A549 (cell line): ENCODE measurements around the gene CCS. TPM values are rescaled to one million over a fixed set of nuclear protein-coding genes. Genes with fewer than 3 reads are reported as not detected.

Experiments used
- ATAC-seq, 2 experiments: fragments of 200-7000 bp in 1 of 2; fragments of >200 bp in 1 of 2; cut with Nextera tagmentation in 1 of 2; cut with Tn5 transposase in 1 of 2; 3 replicates each; pipeline versions ENCODE4 v1.8.0 to v1.9.1; 2018 to 2020; ENCODE audit warnings: mild to moderate bottlenecking in 1 of 2, moderate library complexity in 1 of 2
- CTCF ChIA-PET: fragments of 300-600 bp; sonication (Branson Sonifier 250); formaldehyde crosslinking; extraction: SDS; loops from one replicate; lab custom pipeline; 2021; ENCODE audit warnings: antibody characterized with exemption, inconsistent platforms; lab: Yijun Ruan, JAX
- POLR2A ChIA-PET: fragments of 350-600 bp; formaldehyde crosslinking; extraction: SDS; loops from one replicate; lab custom pipeline; 2021; ENCODE audit warnings: antibody characterized with exemption, inconsistent platforms; lab: Yijun Ruan, JAX
- DNase-seq, 2 experiments: peaks; one replicate each; pipeline versions ENCODE4 v3.0.0 to v3.0.0-alpha.2; 2011 to 2016; ENCODE audit warnings: low read depth in 1 of 2, low spot score in 1 of 2
- FAIRE-seq: peaks from 2 replicates; lab custom pipeline; 2011; peaks lifted over from hg19 to GRCh38; lab: Jason Lieb, UNC
- H3K27ac ChIP-seq, 2 experiments: fragments of >200 bp; sonication (Bioruptor Twin); formaldehyde crosslinking; 3 replicates each; pipeline ENCODE4 v1.5.1; 2016 to 2017
- H3K4me1 ChIP-seq: fragments of >200 bp; sonication (Bioruptor Twin); formaldehyde crosslinking; 3 replicates; pipeline ENCODE4 v1.6.1; 2016
- H3K4me2 ChIP-seq: fragments of >200 bp; sonication (Bioruptor Twin); formaldehyde crosslinking; 3 replicates; pipeline ENCODE4 v1.6.1; 2016
- H3K4me3 ChIP-seq: fragments of >200 bp; sonication (Bioruptor Twin); formaldehyde crosslinking; 3 replicates; pipeline ENCODE4 v1.5.1; 2016
- H3K9me3 ChIP-seq: fragments of >200 bp; sonication (Bioruptor Twin); formaldehyde crosslinking; 3 replicates; pipeline ENCODE4 v1.6.1; 2016
- CBX8 ChIP-seq: fragments of 200-600 bp; sonication (generic); IDR thresholded peaks from 2 replicates; pipeline ENCODE4 v1.6.1; 2016
- CHD2 ChIP-seq: fragments of 150-350 bp; IDR thresholded peaks from 2 replicates; pipeline ENCODE4 v1.6.1; 2014; ENCODE audit warnings: low read length; ENCODE audit not compliant: partially characterized antibody
- CHD4 ChIP-seq: fragments of 200-600 bp; sonication (generic); IDR thresholded peaks from 2 replicates; pipeline ENCODE4 v1.6.1; 2016; ENCODE audit warnings: antibody characterized with exemption, mild to moderate bottlenecking, borderline replicate concordance
- ESRRA ChIP-seq: fragments of 150-350 bp; IDR thresholded peaks from 2 replicates; pipeline ENCODE4 v1.6.1; 2014; ENCODE audit warnings: mild to moderate bottlenecking, low read length, borderline replicate concordance
- HOXA7 ChIP-seq: fragments of 250-450 bp; sonication (Bioruptor Pico); IDR thresholded peaks from 2 replicates; pipeline ENCODE4 v1.5.0; 2020; ENCODE audit warnings: mild to moderate bottlenecking, moderate library complexity
- HOXB5 ChIP-seq: fragments of 250-450 bp; sonication (Bioruptor Pico); IDR thresholded peaks from 2 replicates; pipeline ENCODE4 v1.5.0; 2020; ENCODE audit warnings: mild to moderate bottlenecking, moderate library complexity
- JUN ChIP-seq, 2 experiments: fragments of >200 bp; sonication (Bioruptor Twin); formaldehyde crosslinking; IDR thresholded peaks; 2 replicates in 1 of 2; 3 replicates in 1 of 2; pipeline ENCODE4 v1.6.1; 2016 to 2017
- KDM5A ChIP-seq: fragments of 200-600 bp; sonication (generic); IDR thresholded peaks from 2 replicates; pipeline ENCODE4 v1.6.1; 2016; ENCODE audit warnings: antibody characterized with exemption, mild to moderate bottlenecking
- MAFK ChIP-seq: fragments of 450-650 bp; IDR thresholded peaks from 2 replicates; pipeline ENCODE4 v1.6.1; 2014; ENCODE audit not compliant: partially characterized antibody
- MAZ ChIP-seq: fragments of 150-350 bp; IDR thresholded peaks from 2 replicates; pipeline ENCODE4 v1.6.1; 2014; ENCODE audit warnings: antibody characterized with exemption, low read depth, low read length, borderline replicate concordance
- MYC ChIP-seq: IDR thresholded peaks from 2 replicates; pipeline ENCODE4 v1.6.1; 2012; ENCODE audit warnings: mild to moderate bottlenecking, inconsistent platforms, low read length, improper control_type of control experiment, borderline replicate concordance
- PHF8 ChIP-seq: fragments of 200-600 bp; sonication (generic); IDR thresholded peaks from 2 replicates; pipeline ENCODE4 v1.6.1; 2016; ENCODE audit warnings: low read depth, mild to moderate bottlenecking, antibody characterized with exemption, moderate library complexity, borderline replicate concordance
- POLR2A ChIP-seq: IDR thresholded peaks from 2 replicates; pipeline ENCODE4 v1.6.1; 2012; ENCODE audit warnings: mild to moderate bottlenecking, low read length
- RAD21 ChIP-seq, 2 experiments: fragments of >200 bp in 1 of 2; sonication (Bioruptor Twin) in 1 of 2; formaldehyde crosslinking in 1 of 2; IDR thresholded peaks in 1 of 2; conservative IDR thresholded peaks in 1 of 2; 2 replicates in 1 of 2; 3 replicates in 1 of 2; pipeline ENCODE4 v1.6.1; 2012 to 2018; ENCODE audit warnings: inconsistent platforms in 1 of 2
- RFX5 ChIP-seq: fragments of 450-650 bp; IDR thresholded peaks from 2 replicates; pipeline ENCODE4 v1.7.1; 2014; ENCODE audit warnings: antibody characterized with exemption, mild to moderate bottlenecking, moderate library complexity
- RNF2 ChIP-seq: fragments of 200-600 bp; sonication (generic); IDR thresholded peaks from 2 replicates; pipeline ENCODE4 v1.6.1; 2016; ENCODE audit warnings: low read depth, mild to moderate bottlenecking, antibody characterized with exemption, moderate library complexity, borderline replicate concordance
- ZSCAN20 ChIP-seq: fragments of 250-450 bp; sonication (Bioruptor Pico); IDR thresholded peaks from 2 replicates; pipeline ENCODE4 v1.8.0; 2022; ENCODE audit warnings: mild to moderate bottlenecking, moderate library complexity
- WGBS: methylation state at CpG from one replicate; pipeline ENCODE4 v1.1.6; 2017; ENCODE audit errors: missing lambda C conversion rate; 5-methylcytosine and 5-hydroxymethylcytosine counted together
- polyA plus RNA-seq, 4 experiments: library from polyadenylated mRNA; depleted of rRNA in 3 of 4; stranded (reverse); fragments of >200 nt; fragmentation: RNase III in 1 of 4; extraction: RNeasy Plus Mini Kit Qiagen cat#74134 plus additional on column Dnase treatment in 1 of 4; gene quantifications; 2 replicates in 3 of 4; 3 replicates in 1 of 4; pipeline ENCODE4 v1.2.3, GENCODE V29; 2011 to 2017
- TF ChIP-seq, protein P1 (sequence below): fragments of >200 bp; sonication (Bioruptor Twin); formaldehyde crosslinking; IDR thresholded peaks from 3 replicates; pipeline ENCODE4 v1.5.1; 2016
- TF ChIP-seq, protein P2 (sequence below): fragments of >200 bp; sonication (Bioruptor Twin); formaldehyde crosslinking; IDR thresholded peaks from 3 replicates; pipeline ENCODE4 v1.6.1; 2016
- TF ChIP-seq, protein P3 (sequence below): fragments of 250-450 bp; sonication (Bioruptor Pico); IDR thresholded peaks from 2 replicates; pipeline ENCODE4 v1.5.0; 2020; ENCODE audit warnings: low read depth, mild to moderate bottlenecking, moderate library complexity

The CCS gene
- polyA plus RNA-seq, 2 of the 4 experiments (the other 2 are of a cell fraction), result 18.3 to 46.5 TPM

DNA sequence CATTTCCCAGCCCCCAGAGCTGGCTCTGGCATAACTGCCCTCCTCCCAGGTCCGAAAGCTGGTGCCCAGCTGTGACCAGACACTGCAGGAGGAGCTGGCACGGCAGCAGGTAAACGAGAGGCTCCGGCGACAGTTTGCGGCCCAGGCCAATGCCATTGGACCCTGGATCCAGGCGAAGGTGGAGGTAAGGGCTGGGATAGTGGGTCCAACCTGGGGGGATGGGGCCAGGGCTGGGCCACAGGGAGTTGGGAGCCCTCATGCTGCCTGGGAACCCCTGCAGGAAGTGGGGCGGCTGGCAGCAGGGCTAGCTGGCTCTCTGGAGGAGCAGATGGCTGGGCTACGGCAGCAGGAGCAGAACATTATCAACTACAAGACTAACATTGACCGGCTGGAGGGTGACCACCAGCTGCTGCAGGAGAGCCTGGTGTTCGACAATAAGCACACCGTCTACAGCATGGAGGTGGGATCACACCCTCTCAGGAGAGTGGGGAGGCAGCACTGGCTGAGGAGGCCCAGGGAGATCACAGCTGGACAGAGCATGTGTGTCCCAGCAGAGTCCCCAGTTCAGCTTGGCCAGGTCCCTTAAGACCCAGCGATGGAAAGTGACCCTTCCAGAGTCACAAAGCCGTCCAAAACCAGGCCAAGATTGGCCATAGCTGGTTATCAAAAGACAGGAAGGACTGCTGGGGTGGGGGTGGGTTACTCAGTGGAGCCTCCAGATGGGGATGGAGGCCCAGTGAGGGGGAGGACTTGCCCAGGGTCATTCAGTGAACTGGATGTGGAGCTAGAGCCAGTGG, 31.6 kb upstream of the CCS start:
- TF ChIP-seq, protein P1, sequence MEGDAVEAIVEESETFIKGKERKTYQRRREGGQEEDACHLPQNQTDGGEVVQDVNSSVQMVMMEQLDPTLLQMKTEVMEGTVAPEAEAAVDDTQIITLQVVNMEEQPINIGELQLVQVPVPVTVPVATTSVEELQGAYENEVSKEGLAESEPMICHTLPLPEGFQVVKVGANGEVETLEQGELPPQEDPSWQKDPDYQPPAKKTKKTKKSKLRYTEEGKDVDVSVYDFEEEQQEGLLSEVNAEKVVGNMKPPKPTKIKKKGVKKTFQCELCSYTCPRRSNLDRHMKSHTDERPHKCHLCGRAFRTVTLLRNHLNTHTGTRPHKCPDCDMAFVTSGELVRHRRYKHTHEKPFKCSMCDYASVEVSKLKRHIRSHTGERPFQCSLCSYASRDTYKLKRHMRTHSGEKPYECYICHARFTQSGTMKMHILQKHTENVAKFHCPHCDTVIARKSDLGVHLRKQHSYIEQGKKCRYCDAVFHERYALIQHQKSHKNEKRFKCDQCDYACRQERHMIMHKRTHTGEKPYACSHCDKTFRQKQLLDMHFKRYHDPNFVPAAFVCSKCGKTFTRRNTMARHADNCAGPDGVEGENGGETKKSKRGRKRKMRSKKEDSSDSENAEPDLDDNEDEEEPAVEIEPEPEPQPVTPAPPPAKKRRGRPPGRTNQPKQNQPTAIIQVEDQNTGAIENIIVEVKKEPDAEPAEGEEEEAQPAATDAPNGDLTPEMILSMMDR, result no peak
- TF ChIP-seq MAZ, result no peak
- TF ChIP-seq, all 56 proteins: peak for 0
- 83% methylated on average over 14 of the region's 14 CpGs for WGBS
- POLR2A ChIA-PET, result interaction anchor here (0.9 kb wide), 1 partner anchor 16 kb away, joined by 3 read pairs; the partner anchor contains the start of gene ZDHHC24
- FAIRE-seq, result no peak
- no peak for DNase-seq
- CTCF ChIA-PET, result interaction anchor here (0.6 to 2.0 kb wide), 8 partner anchors 10 to 143 kb away, joined by 3 to 5 read pairs (median 4); partner anchors contain the start of genes ACTN3 and ZDHHC24
- no peak for ATAC-seq
- no peak overlapping the region for H3K4me2 ChIP-seq
- H3K27ac ChIP-seq, result no peak overlapping the region
- H3K4me3 ChIP-seq, result no peak overlapping the region
- H3K9me3 ChIP-seq, result no peaks in the 10 kb centered on the region
- no peaks in the 10 kb centered on the region for H3K4me1 ChIP-seq

DNA sequence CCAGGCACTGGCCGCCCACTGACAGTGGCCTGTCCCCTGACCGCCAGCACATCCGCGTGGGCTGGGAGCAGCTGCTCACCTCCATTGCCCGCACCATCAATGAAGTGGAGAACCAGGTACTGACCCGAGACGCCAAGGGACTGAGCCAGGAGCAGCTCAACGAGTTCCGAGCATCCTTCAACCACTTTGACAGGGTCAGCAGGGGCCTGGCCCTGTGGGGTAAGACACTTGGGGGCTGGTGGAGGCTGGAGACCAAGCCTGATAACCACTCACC, 31.1 kb upstream of the CCS start:
- FAIRE-seq (no peak), ATAC-seq (no peak)
- CTCF ChIA-PET, result interaction anchor here (0.6 to 2.0 kb wide), 5 partner anchors 10 to 133 kb away, joined by 3 to 5 read pairs (median 5); partner anchors contain the start of genes ACTN3 and ZDHHC24
- no peaks in the 10 kb centered on the region for H3K4me1 ChIP-seq
- H3K9me3 ChIP-seq, result no peaks in the 10 kb centered on the region
- WGBS, result 92% methylated on average over 9 of the region's 9 CpGs
- no peak overlapping the region for H3K4me2 ChIP-seq
- no peak overlapping the region for H3K27ac ChIP-seq
- TF ChIP-seq MYC (no peak), JUN (IDR thresholded peaks at IDR 0.05) (no peak), RFX5 (no peak), MAFK (no peak), ESRRA (no peak), POLR2A (no peak), RNF2 (no peak), HOXB5 (CRISPR knock-in tag) (no peak), CHD2 (no peak), KDM5A (no peak), CHD4 (no peak), PHF8 (no peak)
- TF ChIP-seq, protein P1, result no peak
- TF ChIP-seq, all 56 proteins: peak for 0
- POLR2A ChIA-PET, result no interaction called here
- no peak for DNase-seq
- H3K4me3 ChIP-seq, result no peak overlapping the region

DNA sequence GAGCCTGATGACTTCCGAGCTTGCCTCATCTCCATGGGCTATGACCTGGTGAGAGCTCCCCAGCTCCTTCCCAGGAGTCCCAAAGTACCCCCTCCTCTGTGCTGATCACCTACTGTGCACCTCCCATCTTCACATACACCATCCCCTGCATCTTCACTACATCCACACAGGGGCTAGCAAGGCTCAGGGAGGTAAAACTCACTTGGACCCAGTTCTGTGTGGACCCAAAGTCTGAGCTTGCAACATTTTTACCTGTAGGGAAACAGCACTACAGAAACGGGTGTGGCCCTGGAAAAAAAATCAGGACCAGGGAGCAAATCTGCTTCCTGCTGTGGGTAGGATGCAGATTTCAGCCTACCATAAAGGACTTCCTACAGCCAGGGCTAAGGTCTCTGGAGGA, 30.7 kb upstream of the CCS start:
- no peak overlapping the region for H3K27ac ChIP-seq
- TF ChIP-seq MAFK (no peak), HOXA7 (no peak), ZSCAN20 (CRISPR knock-in tag) (no peak), CBX8 (no peak), RAD21 (conservative IDR thresholded peaks at IDR 0.05 in 1 of 2, IDR thresholded peaks at IDR 0.05 in 1 of 2) (no peak)
- TF ChIP-seq, protein P2, sequence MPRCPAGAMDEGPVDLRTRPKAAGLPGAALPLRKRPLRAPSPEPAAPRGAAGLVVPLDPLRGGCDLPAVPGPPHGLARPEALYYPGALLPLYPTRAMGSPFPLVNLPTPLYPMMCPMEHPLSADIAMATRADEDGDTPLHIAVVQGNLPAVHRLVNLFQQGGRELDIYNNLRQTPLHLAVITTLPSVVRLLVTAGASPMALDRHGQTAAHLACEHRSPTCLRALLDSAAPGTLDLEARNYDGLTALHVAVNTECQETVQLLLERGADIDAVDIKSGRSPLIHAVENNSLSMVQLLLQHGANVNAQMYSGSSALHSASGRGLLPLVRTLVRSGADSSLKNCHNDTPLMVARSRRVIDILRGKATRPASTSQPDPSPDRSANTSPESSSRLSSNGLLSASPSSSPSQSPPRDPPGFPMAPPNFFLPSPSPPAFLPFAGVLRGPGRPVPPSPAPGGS, result no peak
- TF ChIP-seq, protein P3, sequence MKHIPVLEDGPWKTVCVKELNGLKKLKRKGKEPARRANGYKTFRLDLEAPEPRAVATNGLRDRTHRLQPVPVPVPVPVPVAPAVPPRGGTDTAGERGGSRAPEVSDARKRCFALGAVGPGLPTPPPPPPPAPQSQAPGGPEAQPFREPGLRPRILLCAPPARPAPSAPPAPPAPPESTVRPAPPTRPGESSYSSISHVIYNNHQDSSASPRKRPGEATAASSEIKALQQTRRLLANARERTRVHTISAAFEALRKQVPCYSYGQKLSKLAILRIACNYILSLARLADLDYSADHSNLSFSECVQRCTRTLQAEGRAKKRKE (CRISPR knock-in tag), result no peak
- TF ChIP-seq, protein P1, result no peak
- no peak overlapping the region for H3K4me3 ChIP-seq
- H3K9me3 ChIP-seq, result no peaks in the 10 kb centered on the region
- H3K4me1 ChIP-seq, result no peaks in the 10 kb centered on the region
- WGBS, result 54% methylated on average over 2 of the region's 2 CpGs
- FAIRE-seq (no peak), DNase-seq (no peak), ATAC-seq (no peak)
- CTCF ChIA-PET, result interaction anchor here (0.9 to 2.0 kb wide), 5 partner anchors 11 to 133 kb away, joined by 3 to 5 read pairs (median 5); partner anchors contain the start of genes ACTN3 and ZDHHC24
- POLR2A ChIA-PET, result no interaction called here
- H3K4me2 ChIP-seq, result no peak overlapping the region
